A549 (cell line): ENCODE data around the gene KIF26A.

Source experiments
- CBX2 ChIP-seq: fragments of 200-600 bp; sonication (generic); IDR thresholded peaks from 2 replicates; pipeline ENCODE4 v1.6.1; 2016; ENCODE audit warnings: low read depth, mild to moderate bottlenecking, borderline replicate concordance
- CEBPB ChIP-seq, 2 experiments: fragments of >200 bp in 1 of 2; sonication (Bioruptor Twin) in 1 of 2; formaldehyde crosslinking in 1 of 2; IDR thresholded peaks; 2 replicates each; pipeline ENCODE4 v1.6.1; 2012 to 2016
- KDM1A ChIP-seq: fragments of 200-600 bp; sonication (generic); IDR thresholded peaks from 2 replicates; pipeline ENCODE4 v1.6.1; 2016; ENCODE audit warnings: low read depth, mild to moderate bottlenecking
- NPAS2 ChIP-seq: fragments of 250-450 bp; sonication (Bioruptor Pico); IDR thresholded peaks from 2 replicates; pipeline ENCODE4 v1.8.0; 2022; ENCODE audit warnings: mild to moderate bottlenecking, moderate library complexity, borderline replicate concordance
- NR3C1 ChIP-seq: fragments of >200 bp; sonication (Bioruptor Twin); formaldehyde crosslinking; IDR thresholded peaks from 3 replicates; pipeline ENCODE4 v1.6.1; 2017
- POLR2A ChIP-seq: IDR thresholded peaks from 2 replicates; pipeline ENCODE4 v1.6.1; 2012; ENCODE audit warnings: mild to moderate bottlenecking, low read length
- POLR2AphosphoS2 ChIP-seq: conservative IDR thresholded peaks from 2 replicates; pipeline ENCODE4 v1.6.1; 2012; ENCODE audit warnings: low read length, improper control_type of control experiment, inconsistent platforms
- RARB ChIP-seq: fragments of 250-450 bp; sonication (Bioruptor Pico); IDR thresholded peaks from 2 replicates; pipeline ENCODE4 v1.8.0; 2021; ENCODE audit warnings: mild to moderate bottlenecking, moderate library complexity
- ZFP36 ChIP-seq: fragments of 450-650 bp; IDR thresholded peaks from 2 replicates; pipeline ENCODE4 v1.6.1; 2014; ENCODE audit warnings: borderline replicate concordance; ENCODE audit not compliant: partially characterized antibody
- TF ChIP-seq, protein P1 (sequence below): fragments of 450-650 bp; IDR thresholded peaks from 2 replicates; pipeline ENCODE4 v1.6.1; 2014; ENCODE audit warnings: antibody characterized with exemption
- TF ChIP-seq, protein P2 (sequence below): fragments of >200 bp; sonication (Bioruptor Twin); formaldehyde crosslinking; IDR thresholded peaks from 3 replicates; pipeline ENCODE4 v1.5.1; 2016
- TF ChIP-seq, protein P3 (sequence below): fragments of 150-350 bp; IDR thresholded peaks from 2 replicates; pipeline ENCODE4 v1.6.1; 2014; ENCODE audit warnings: low read depth, mild to moderate bottlenecking, low read length
- TF ChIP-seq, protein P4 (sequence below): IDR thresholded peaks from 2 replicates; pipeline ENCODE4 v1.6.1; 2012

DNA sequence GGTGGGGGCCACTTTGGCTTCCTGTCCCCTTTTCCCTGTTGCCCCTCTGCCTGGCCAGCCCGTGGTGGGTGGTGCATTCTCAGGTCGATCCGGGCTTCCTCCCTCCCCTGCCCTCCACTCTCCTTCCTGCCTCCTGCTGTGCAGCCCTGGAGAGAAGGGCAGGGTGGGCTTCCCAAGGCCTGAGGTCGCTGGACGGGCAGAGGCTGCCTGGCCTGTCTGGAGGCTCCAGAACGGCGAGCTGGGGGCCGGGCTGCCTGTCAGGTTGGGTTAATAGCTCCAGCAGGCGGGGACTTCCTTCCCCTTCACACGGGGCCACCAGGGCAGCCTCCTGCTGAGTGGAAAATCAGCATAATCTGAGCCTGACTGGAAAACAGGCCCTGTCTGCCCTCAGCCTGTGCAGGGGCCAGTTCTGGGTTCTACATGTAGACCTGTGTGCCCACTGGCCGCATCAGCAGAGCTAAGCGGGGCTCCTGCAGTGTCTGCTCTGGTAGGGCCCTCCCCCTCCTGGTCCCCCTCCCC, 11.3 kb downstream of the KIF26A start:
- no peak for TF ChIP-seq CBX2
- TF ChIP-seq, protein P1, sequence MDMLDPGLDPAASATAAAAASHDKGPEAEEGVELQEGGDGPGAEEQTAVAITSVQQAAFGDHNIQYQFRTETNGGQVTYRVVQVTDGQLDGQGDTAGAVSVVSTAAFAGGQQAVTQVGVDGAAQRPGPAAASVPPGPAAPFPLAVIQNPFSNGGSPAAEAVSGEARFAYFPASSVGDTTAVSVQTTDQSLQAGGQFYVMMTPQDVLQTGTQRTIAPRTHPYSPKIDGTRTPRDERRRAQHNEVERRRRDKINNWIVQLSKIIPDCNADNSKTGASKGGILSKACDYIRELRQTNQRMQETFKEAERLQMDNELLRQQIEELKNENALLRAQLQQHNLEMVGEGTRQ: no peak
- TF ChIP-seq, protein P2, sequence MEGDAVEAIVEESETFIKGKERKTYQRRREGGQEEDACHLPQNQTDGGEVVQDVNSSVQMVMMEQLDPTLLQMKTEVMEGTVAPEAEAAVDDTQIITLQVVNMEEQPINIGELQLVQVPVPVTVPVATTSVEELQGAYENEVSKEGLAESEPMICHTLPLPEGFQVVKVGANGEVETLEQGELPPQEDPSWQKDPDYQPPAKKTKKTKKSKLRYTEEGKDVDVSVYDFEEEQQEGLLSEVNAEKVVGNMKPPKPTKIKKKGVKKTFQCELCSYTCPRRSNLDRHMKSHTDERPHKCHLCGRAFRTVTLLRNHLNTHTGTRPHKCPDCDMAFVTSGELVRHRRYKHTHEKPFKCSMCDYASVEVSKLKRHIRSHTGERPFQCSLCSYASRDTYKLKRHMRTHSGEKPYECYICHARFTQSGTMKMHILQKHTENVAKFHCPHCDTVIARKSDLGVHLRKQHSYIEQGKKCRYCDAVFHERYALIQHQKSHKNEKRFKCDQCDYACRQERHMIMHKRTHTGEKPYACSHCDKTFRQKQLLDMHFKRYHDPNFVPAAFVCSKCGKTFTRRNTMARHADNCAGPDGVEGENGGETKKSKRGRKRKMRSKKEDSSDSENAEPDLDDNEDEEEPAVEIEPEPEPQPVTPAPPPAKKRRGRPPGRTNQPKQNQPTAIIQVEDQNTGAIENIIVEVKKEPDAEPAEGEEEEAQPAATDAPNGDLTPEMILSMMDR: no peak
- no peak for TF ChIP-seq POLR2A
- TF ChIP-seq, protein P3, sequence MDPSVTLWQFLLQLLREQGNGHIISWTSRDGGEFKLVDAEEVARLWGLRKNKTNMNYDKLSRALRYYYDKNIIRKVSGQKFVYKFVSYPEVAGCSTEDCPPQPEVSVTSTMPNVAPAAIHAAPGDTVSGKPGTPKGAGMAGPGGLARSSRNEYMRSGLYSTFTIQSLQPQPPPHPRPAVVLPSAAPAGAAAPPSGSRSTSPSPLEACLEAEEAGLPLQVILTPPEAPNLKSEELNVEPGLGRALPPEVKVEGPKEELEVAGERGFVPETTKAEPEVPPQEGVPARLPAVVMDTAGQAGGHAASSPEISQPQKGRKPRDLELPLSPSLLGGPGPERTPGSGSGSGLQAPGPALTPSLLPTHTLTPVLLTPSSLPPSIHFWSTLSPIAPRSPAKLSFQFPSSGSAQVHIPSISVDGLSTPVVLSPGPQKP: no peak
- no peak for TF ChIP-seq RARB (CRISPR knock-in tag)
- no peak for TF ChIP-seq NPAS2
- TF ChIP-seq CEBPB (IDR thresholded peaks at IDR 0.05): no peak
- no peak for TF ChIP-seq POLR2AphosphoS2
- TF ChIP-seq KDM1A: no peak
- TF ChIP-seq ZFP36: no peak
- TF ChIP-seq, protein P4, sequence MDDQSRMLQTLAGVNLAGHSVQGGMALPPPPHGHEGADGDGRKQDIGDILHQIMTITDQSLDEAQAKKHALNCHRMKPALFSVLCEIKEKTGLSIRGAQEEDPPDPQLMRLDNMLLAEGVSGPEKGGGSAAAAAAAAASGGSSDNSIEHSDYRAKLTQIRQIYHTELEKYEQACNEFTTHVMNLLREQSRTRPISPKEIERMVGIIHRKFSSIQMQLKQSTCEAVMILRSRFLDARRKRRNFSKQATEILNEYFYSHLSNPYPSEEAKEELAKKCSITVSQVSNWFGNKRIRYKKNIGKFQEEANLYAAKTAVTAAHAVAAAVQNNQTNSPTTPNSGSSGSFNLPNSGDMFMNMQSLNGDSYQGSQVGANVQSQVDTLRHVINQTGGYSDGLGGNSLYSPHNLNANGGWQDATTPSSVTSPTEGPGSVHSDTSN: no peak
- no peak for TF ChIP-seq NR3C1
